ENCODE data around the gene TRIM51G.
"Not testable (repeated sequence)": the region's sequence is repeated elsewhere in the genome, so short reads cannot be mapped to it uniquely, and the experiment has no call there.

GRCh38 chr11:49028523-49028922 is 44.8 kb upstream of the TRIM51G start, which contains the start of gene TRIM49B:
- not testable (repeated sequence) for TF ChIP-seq POLR2AphosphoS5 (IDR thresholded peaks at IDR 0.05; ENCODE audit: low read depth, low read length); SIN3A (IDR thresholded peaks at IDR 0.05; ENCODE audit: borderline replicate concordance, insufficient read depth, low read length); TAF1 (IDR thresholded peaks at IDR 0.05; ENCODE audit: borderline replicate concordance, insufficient read depth, low read length); REST (IDR thresholded peaks at IDR 0.05; ENCODE audit: insufficient read depth in 1 of 2, low read depth in 2 of 2, low read length in 2 of 2); FOXP2 (optimal IDR thresholded peaks at IDR 0.05; ENCODE audit: borderline replicate concordance, extremely low read depth, extremely low read length, insufficient read depth)

Data from PFSK-1 (cell line).